HepG2 (cell line): ENCODE measurements around the gene TRAK1. TPM values are rescaled to one million over a fixed set of nuclear protein-coding genes. Genes with fewer than 3 reads are reported as not detected.

Source experiments
- ATAC-seq: fragments of 200-7000 bp; cut with Tn5 transposase; 3 replicates; pipeline ENCODE4 v1.9.1; 2020; ENCODE audit warnings: mild to moderate bottlenecking, moderate library complexity
- BruUV-seq: library from RNA; stranded (reverse); fragments of 400-500 nt; replicated peaks from 2 replicates; lab custom pipeline; 2021; lab: Mats Ljungman, UMichigan
- CTCF ChIA-PET: fragments of 300-600 bp; formaldehyde crosslinking; extraction: SDS; loops from one replicate; lab custom pipeline; 2021; ENCODE audit warnings: low total read pairs, inconsistent platforms, low intra/inter-chr PET ratio; lab: Yijun Ruan, JAX
- POLR2A ChIA-PET: fragments of 350-600 bp; sonication (Branson Sonifier 250); formaldehyde crosslinking; loops from one replicate; lab custom pipeline; 2020; ENCODE audit warnings: antibody characterized with exemption, inconsistent platforms; lab: Yijun Ruan, JAX
- DNase-seq: peaks from one replicate; pipeline ENCODE4 v3.0.0-alpha.2; 2015; ENCODE audit warnings: low spot score
- FAIRE-seq: peaks from 3 replicates; lab custom pipeline; 2011; peaks lifted over from hg19 to GRCh38; lab: Jason Lieb, UNC
- H2AFZ ChIP-seq: one replicate; pipeline ENCODE4 v1.6.1; 2011; ENCODE audit warnings: low read length, inconsistent platforms
- H3K27ac ChIP-seq: fragments of 300-600 bp; 3 replicates; pipeline ENCODE4 v1.8.0; 2011; ENCODE audit warnings: mixed run types, mild to moderate bottlenecking, mixed read lengths, low read length, inconsistent platforms; ENCODE audit not compliant: insufficient read depth; ENCODE audit errors: extremely low read length
- H3K27me3 ChIP-seq, 2 experiments: fragments of 200-600 bp in 1 of 2; 2 replicates in 1 of 2; 3 replicates in 1 of 2; pipeline versions ENCODE4 v1.6.0 to v1.8.0; 2011; ENCODE audit warnings: low read length in 2 of 2, mild to moderate bottlenecking in 2 of 2, moderate library complexity in 2 of 2, inconsistent platforms in 1 of 2; ENCODE audit not compliant: insufficient read depth in 2 of 2, control insufficient read depth in 1 of 2
- H3K36me3 ChIP-seq, 2 experiments: fragments of 200-600 bp in 1 of 2; replicated peaks in 1 of 2; 2 replicates in 1 of 2; 3 replicates in 1 of 2; pipeline versions ENCODE4 v1.5.1 to v1.8.0; 2011; ENCODE audit warnings: low read length in 2 of 2, inconsistent platforms in 1 of 2; ENCODE audit not compliant: insufficient read depth in 2 of 2, control insufficient read depth in 1 of 2
- H3K4me1 ChIP-seq: 2 replicates; pipeline ENCODE4 v1.5.1; 2012; ENCODE audit warnings: low read length, inconsistent platforms; ENCODE audit not compliant: insufficient read depth
- H3K4me2 ChIP-seq: 2 replicates; pipeline ENCODE4 v1.6.0; 2011; ENCODE audit warnings: low read depth, low read length, inconsistent platforms
- H3K4me3 ChIP-seq, 3 experiments: fragments of 200-600 bp in 1 of 3; sonication (generic), shearing (Covaris generic) in 1 of 3; replicated peaks in 1 of 3; 2 replicates each; pipeline ENCODE4 v1.5.1; 2011 to 2016; ENCODE audit warnings: low read length in 3 of 3, inconsistent platforms in 2 of 3, low read depth in 2 of 3, mild to moderate bottlenecking in 2 of 3, control low read depth in 1 of 3, mixed read lengths in 1 of 3; ENCODE audit not compliant: insufficient read depth in 1 of 3
- H3K79me2 ChIP-seq: one replicate; pipeline ENCODE4 v1.6.1; 2011; ENCODE audit warnings: low read length, inconsistent platforms; ENCODE audit not compliant: insufficient read depth
- H3K9ac ChIP-seq: 2 replicates; pipeline ENCODE4 v1.6.0; 2011; ENCODE audit warnings: mild to moderate bottlenecking, low read depth, low read length, inconsistent platforms; ENCODE audit not compliant: insufficient read depth
- H3K9me3 ChIP-seq: 2 replicates; pipeline ENCODE4 v1.5.1; 2012; ENCODE audit warnings: mild to moderate bottlenecking, low read length
- H4K20me1 ChIP-seq: 2 replicates; pipeline ENCODE4 v1.6.0; 2011; ENCODE audit warnings: inconsistent platforms, mild to moderate bottlenecking, low read length, moderate library complexity; ENCODE audit not compliant: insufficient read depth
- JUNB ChIP-seq: sonication (generic); formaldehyde crosslinking; IDR thresholded peaks from 2 replicates; pipeline ENCODE4 v1.8.0; 2022; ENCODE audit warnings: missing genetic modification reagents, mild to moderate bottlenecking, borderline replicate concordance
- REST ChIP-seq, 2 experiments: IDR thresholded peaks; 2 replicates each; pipeline ENCODE4 v1.6.1; 2011 to 2012; ENCODE audit warnings: low read length in 2 of 2, borderline replicate concordance in 1 of 2, low read depth in 1 of 2, mild to moderate bottlenecking in 1 of 2, moderate library complexity in 1 of 2
- ZNF12 ChIP-seq: sonication (generic); formaldehyde crosslinking; IDR thresholded peaks from 2 replicates; pipeline ENCODE4 v1.5.0; 2020; ENCODE audit warnings: missing genetic modification reagents
- ZNF33B ChIP-seq: sonication (generic); formaldehyde crosslinking; IDR thresholded peaks from 2 replicates; pipeline ENCODE4 v1.5.1; 2020; ENCODE audit warnings: mild to moderate bottlenecking, missing genetic modification reagents
- WGBS: methylation state at CpG from one replicate; pipeline ENCODE4 v1.1.6; 2017; ENCODE audit warnings: low lambda C conversion rate; 5-methylcytosine and 5-hydroxymethylcytosine counted together
- in situ Hi-C: cut with HindIII; loops from 2 replicates; pipeline ENCODE4 v1.10.0; 2017; ENCODE audit warnings: low pct_unique_long_range_greater_than_20kb; ENCODE audit not compliant: extremely low pct_ligation_motif_present
- intact Hi-C: fragments of 100-400 bp; cut with micrococcal nuclease; formaldehyde crosslinking; loops from one replicate; pipeline ENCODE4 v1.10.0; 2022; ENCODE audit not compliant: unreplicated experiment
- polyA plus RNA-seq, 8 experiments: library from polyadenylated mRNA; depleted of rRNA in 3 of 8; stranded (reverse) in 7 of 8; unstranded in 1 of 8; fragments of >200 nt; fragmentation: Illumina TruSeq in 4 of 8; extraction: Trizol in 4 of 8; gene quantifications; 2 replicates each; pipeline versions ENCODE4 v1.2.1 to v1.2.3, GENCODE V29; 2011 to 2016; ENCODE audit warnings: low read depth in 4 of 8, missing spikeins in 1 of 8, mixed read lengths in 1 of 8; ENCODE audit not compliant: insufficient read depth in 1 of 8
- total RNA-seq, 5 experiments: library from RNA; depleted of rRNA; stranded (reverse); fragments of >200 nt; fragmentation: Illumina TruSeq; extraction: Trizol; gene quantifications; 2 replicates each; pipeline ENCODE4 v1.2.3, GENCODE V29; 2016; ENCODE audit warnings: low read depth in 1 of 5

Gene TRAK1
- total and polyA plus RNA-seq, 2 of the 13 experiments (the other 11 are each of a cell fraction or from before 2014, with no cell fraction given) = 20.5 to 46.6 TPM

GRCh38 chr3:42128526-42128925 lies 37.4 kb downstream of the TRAK1 start:
- no peak overlapping the region for H3K9ac ChIP-seq
- H3K79me2 ChIP-seq = peaks cover 21% of the 10 kb centered on the region
- ATAC-seq (no peak), DNase-seq (no peak), FAIRE-seq (no peak)
- H3K27me3 ChIP-seq = no peaks in the 10 kb centered on the region
- H3K4me2 ChIP-seq = no peak overlapping the region
- no peaks in the 10 kb centered on the region for H4K20me1 ChIP-seq
- H3K27ac ChIP-seq = peak overlapping the region; percentile 96
- in situ Hi-C loops (no loop called here), intact Hi-C loops (no loop called here)
- H3K9me3 ChIP-seq = no peaks in the 10 kb centered on the region
- TF ChIP-seq JUNB (CRISPR knock-in tag) = no peak
- no peak for TF ChIP-seq ZNF33B (CRISPR knock-in tag)
- TF ChIP-seq ZNF12 (CRISPR knock-in tag) = no peak
- no peak for TF ChIP-seq REST (IDR thresholded peaks at IDR 0.05; ENCODE audit: borderline replicate concordance in 1 of 2, low read depth in 1 of 2, low read length in 2 of 2)
- H3K4me1 ChIP-seq = peaks cover 82% of the 10 kb centered on the region
- ChIA-PET POLR2A (interaction anchor here (3.5 kb wide), 1 partner anchor 9 kb away, joined by 30 read pairs; no protein-coding TSS in a partner anchor), CTCF (no interaction called here)
- BruUV-seq = no TSS peak
- no peak overlapping the region for H3K4me3 ChIP-seq
- no peak overlapping the region for H2AFZ ChIP-seq
- WGBS = 100% methylated on average over 1 of the region's 1 CpG
- H3K36me3 ChIP-seq = peaks cover 4 to 13% of the 10 kb centered on the region in 2 experiments; a peak in 2 of 5 replicates
